Activated CD8-positive, alpha-beta memory T cell treated with anti-CD3 and anti-CD28 coated beads, Interleukin-2, amount 50 U/mL, for 4 hours (primary cell): ENCODE data around the gene PDE4D.
"Not testable (repeated sequence)": the region's sequence is repeated elsewhere in the genome, so short reads cannot be mapped to it uniquely, and the experiment has no call there.

Experiments used
- DNase-seq: peaks from one replicate; pipeline ENCODE4 v3.0.0-alpha.2; 2020

The PDE4D gene

GRCh38 chr5:59458321-59458720, 435.2 kb downstream of the PDE4D start:
- no peak for DNase-seq

- DNase-seq: no peak
These were observed 443.5 kb downstream of the PDE4D start for GRCh38 chr5:59449905-59450644.

GRCh38 chr5:59446356-59446755, 447.2 kb downstream of the PDE4D start:
- no peak for DNase-seq

GRCh38 chr5:59445741-59446140, 447.8 kb downstream of the PDE4D start:
- DNase-seq: no peak

- DNase-seq: no peak
These were observed 454.2 kb downstream of the PDE4D start for GRCh38 chr5:59439303-59439702.

GRCh38 chr5:59437176-59437575, 456.4 kb downstream of the PDE4D start:
- no peak for DNase-seq

- DNase-seq: no peak
These were observed 457.0 kb downstream of the PDE4D start for GRCh38 chr5:59436364-59437148.

- no peak for DNase-seq
These were observed 460.4 kb downstream of the PDE4D start for GRCh38 chr5:59433174-59433573.

GRCh38 chr5:59430066-59430685, 463.4 kb downstream of the PDE4D start:
- DNase-seq: no peak

GRCh38 chr5:59428391-59428790, 465.1 kb downstream of the PDE4D start:
- no peak for DNase-seq

GRCh38 chr5:59424515-59424914, 469.0 kb downstream of the PDE4D start:
- no peak for DNase-seq

- no peak for DNase-seq
These were observed 470.5 kb downstream of the PDE4D start for GRCh38 chr5:59423021-59423420.

- no peak for DNase-seq
These were observed 471.3 kb downstream of the PDE4D start for GRCh38 chr5:59421986-59422941.

GRCh38 chr5:59420596-59420995, 472.9 kb downstream of the PDE4D start:
- DNase-seq: no peak

- DNase-seq: no peak
These were observed 474.7 kb downstream of the PDE4D start for GRCh38 chr5:59418808-59419207.

- DNase-seq: no peak
These were observed 477.1 kb downstream of the PDE4D start for GRCh38 chr5:59416451-59416850.

- DNase-seq: no peak
These were observed 477.5 kb downstream of the PDE4D start for GRCh38 chr5:59416026-59416425.

GRCh38 chr5:59412428-59412827, 481.1 kb downstream of the PDE4D start:
- no peak for DNase-seq

GRCh38 chr5:59408997-59409396, 484.5 kb downstream of the PDE4D start:
- not testable (repeated sequence) for DNase-seq

- DNase-seq: no peak
These were observed 485.6 kb downstream of the PDE4D start for GRCh38 chr5:59407967-59408366.

GRCh38 chr5:59401637-59402036, 491.9 kb downstream of the PDE4D start:
- no peak for DNase-seq

GRCh38 chr5:59394956-59395355, 498.6 kb downstream of the PDE4D start:
- not testable (repeated sequence) for DNase-seq
